GM21786 (cell line): ENCODE measurements around the gene CR1L.
A peak's percentile ranks its signal among the peaks of the same experiment; 100 is the strongest.
"Not testable (repeated sequence)": the region's sequence is repeated elsewhere in the genome, so short reads cannot be mapped to it uniquely, and the experiment has no call there.

Source experiments
- ATAC-seq: cut with Tn5 transposase; IDR thresholded peaks from one replicate; pipeline ENCODE4 v1.9.1; 2021; ENCODE audit not compliant: unreplicated experiment

Gene CR1L

GRCh38 chr1:207644852-207645634 is at the start of gene CR1L:
Gene CR1L (plus strand): TSS chr1:207645133. CDS start chr1:207645234, 101 bp downstream.
- peak; percentile 86 for ATAC-seq

- no peak for ATAC-seq
Measured at GRCh38 chr1:207603777-207604176, 41.2 kb upstream of the CR1L start.

- ATAC-seq, result no peak
Measured at GRCh38 chr1:207605444-207606361, 39.2 kb upstream of the CR1L start.

GRCh38 chr1:207606362-207606755 is 38.6 kb upstream of the CR1L start:
- no peak for ATAC-seq

- no peak for ATAC-seq
Measured at GRCh38 chr1:207612762-207613161, 32.2 kb upstream of the CR1L start.

GRCh38 chr1:207619871-207620542 is 24.9 kb upstream of the CR1L start:
- ATAC-seq, result peak; percentile 92

- ATAC-seq, result no peak
Measured at GRCh38 chr1:207620543-207620893, 24.4 kb upstream of the CR1L start.

GRCh38 chr1:207625504-207626071 is 19.3 kb upstream of the CR1L start:
- not testable (repeated sequence) for ATAC-seq

- ATAC-seq, result no peak
Measured at GRCh38 chr1:207626972-207627337, 18.0 kb upstream of the CR1L start.

GRCh38 chr1:207627496-207627895 is 17.4 kb upstream of the CR1L start:
- no peak for ATAC-seq

GRCh38 chr1:207628776-207629175 is 16.2 kb upstream of the CR1L start:
- ATAC-seq, result no peak

- no peak for ATAC-seq
Measured at GRCh38 chr1:207631137-207631536, 13.8 kb upstream of the CR1L start.

GRCh38 chr1:207633226-207633625 is 11.7 kb upstream of the CR1L start:
- ATAC-seq, result no peak

- ATAC-seq, result not testable (repeated sequence)
Measured at GRCh38 chr1:207633699-207634289, 11.1 kb upstream of the CR1L start.

GRCh38 chr1:207634293-207634692 is 10.6 kb upstream of the CR1L start:
- not testable (repeated sequence) for ATAC-seq

GRCh38 chr1:207635569-207636186 is 9.3 kb upstream of the CR1L start:
- ATAC-seq, result not testable (repeated sequence)

GRCh38 chr1:207638487-207639145 is 6.3 kb upstream of the CR1L start:
- ATAC-seq, result not testable (repeated sequence)

- ATAC-seq, result not testable (repeated sequence)
Measured at GRCh38 chr1:207639362-207639761, 5.6 kb upstream of the CR1L start.

GRCh38 chr1:207644166-207644851 is 624 bp upstream of the CR1L start:
- ATAC-seq, result peak; percentile 10
